Stimulated activated CD4-positive, alpha-beta T cell treated with anti-CD3 and anti-CD28 coated beads, TNF-alpha, amount 100 ng/mL, for 48 hours (primary cell): ENCODE results near the gene SH3RF3.

Experiments
- DNase-seq, 3 donors: peaks; one replicate each; pipeline ENCODE4 v3.0.0-alpha.2; 2020; ENCODE audit warnings: low read depth in 3 of 3

SH3RF3 gene

DNA sequence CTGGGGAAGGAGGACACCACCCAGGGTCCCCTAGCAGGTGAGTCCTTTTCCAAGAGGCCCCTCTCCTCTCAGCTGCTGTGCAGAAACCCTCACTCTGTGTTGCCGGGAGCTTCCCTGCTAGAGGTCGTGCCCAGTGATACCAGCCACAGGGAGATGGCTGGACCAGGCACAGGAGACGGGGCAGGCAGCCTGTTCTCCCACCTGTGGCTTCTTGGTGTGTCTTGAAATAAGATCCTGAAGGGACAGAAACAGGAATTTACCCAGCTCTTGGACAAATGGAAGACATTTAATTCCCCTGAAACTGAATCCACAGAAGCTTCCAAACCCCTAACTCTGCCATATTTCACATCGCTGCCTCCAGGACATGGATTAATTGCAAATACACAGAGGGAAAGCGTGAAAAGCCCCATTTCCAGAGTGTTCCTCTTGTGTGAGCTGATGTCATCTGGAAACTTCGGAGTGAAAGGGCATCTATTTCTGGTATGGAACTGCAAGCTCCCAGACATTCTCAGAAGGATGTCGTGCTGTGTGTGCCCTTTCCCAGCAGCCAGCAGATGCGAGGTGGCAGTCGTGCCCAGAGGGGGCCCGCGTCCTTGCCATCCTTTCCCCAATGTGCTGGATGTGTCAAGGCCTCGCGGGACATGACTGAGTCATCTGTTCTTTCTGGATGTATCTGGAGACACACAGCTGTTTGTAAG lies 307.0 kb downstream of the SH3RF3 start:
- DNase-seq = no peak

DNA sequence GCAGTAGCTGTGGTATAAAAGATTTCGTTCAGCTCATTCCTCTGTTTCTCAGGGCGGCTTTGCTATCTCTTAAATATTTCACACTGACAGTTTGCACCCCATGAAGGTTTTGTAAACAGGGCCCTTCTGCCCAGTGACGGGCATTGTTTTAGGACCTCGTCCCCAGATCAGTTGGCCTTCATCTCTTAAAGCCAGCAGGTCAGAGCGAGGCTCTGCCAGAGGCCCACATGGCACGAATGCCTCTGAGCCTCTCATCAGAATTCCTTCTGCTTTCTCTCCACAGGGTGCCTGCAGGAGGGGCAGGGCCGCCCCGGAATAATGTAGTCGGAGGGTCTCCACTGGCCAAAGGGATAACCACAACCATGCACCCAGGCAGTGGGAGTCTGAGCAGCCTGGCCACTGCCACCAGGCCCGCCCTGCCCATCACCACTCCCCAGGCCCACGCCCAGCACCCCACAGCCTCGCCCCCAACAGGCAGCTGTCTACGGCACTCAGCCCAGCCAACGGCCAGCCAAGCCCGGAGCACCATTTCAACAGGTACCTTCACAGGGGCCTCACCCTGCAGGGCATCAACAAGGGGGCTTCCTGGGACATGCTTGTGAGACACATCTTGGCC lies 307.7 kb downstream of the SH3RF3 start:
- DNase-seq = no peak

DNA sequence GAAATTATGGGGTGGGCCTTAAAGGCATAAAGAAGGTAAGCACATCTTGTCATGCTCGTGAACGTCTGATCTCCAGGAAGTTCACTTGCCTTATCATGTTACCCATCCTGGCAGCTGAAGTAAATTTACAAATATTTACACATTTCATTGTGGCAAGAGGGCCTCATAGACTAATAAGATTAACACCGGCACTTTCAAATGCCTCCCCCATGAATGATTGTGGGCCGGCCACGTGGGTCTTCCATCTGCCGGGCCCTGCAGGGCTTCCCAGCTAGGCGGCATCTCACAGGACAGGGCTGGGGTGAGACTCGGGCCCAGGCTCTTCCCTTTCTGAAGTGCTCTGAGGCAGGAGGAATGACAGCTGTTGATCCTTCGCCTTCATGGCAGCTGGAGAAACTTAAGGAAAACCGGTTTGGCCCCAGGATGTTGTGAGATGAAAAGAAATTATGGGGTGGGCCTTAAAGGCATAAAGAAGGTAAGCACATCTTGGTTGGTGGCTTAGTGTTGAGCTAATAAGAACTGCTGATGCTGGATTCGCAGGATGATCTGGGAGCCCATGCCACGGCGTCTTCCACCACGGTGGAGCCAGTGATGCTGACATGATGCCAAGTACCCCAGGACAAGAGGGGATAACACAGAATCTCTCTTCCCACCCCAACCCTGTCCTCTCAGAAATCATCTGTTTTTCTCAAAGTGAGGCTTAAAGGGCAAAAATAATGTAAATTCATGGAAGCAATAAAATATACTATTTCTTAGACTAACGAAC lies 308.5 kb downstream of the SH3RF3 start:
- no peak for DNase-seq

- no peak for DNase-seq
Observed at GRCh38 chr2:109438146-109438545, 309.1 kb downstream of the SH3RF3 start.

- DNase-seq = no peak
Observed at GRCh38 chr2:109438773-109439389, 309.9 kb downstream of the SH3RF3 start.

DNA sequence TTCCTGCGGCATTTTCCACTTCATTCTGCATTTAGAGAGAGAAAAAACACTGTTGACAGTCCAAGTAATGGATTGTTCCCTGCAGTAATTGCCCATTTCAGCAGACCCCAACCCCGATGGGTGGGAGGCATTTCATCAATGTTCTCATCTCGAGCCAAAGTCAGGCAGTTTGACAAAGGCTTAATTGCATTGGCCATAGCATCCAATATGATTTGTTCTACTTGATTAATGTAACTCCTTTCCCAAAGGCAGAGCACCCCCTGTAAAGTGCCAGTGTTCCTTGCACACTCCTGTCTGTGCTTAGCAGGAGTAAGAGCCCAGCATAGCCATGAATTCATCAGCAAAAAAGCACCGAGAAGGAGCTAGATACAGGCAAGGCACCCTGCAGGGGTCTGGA lies 310.4 kb downstream of the SH3RF3 start:
- no peak for DNase-seq

DNA sequence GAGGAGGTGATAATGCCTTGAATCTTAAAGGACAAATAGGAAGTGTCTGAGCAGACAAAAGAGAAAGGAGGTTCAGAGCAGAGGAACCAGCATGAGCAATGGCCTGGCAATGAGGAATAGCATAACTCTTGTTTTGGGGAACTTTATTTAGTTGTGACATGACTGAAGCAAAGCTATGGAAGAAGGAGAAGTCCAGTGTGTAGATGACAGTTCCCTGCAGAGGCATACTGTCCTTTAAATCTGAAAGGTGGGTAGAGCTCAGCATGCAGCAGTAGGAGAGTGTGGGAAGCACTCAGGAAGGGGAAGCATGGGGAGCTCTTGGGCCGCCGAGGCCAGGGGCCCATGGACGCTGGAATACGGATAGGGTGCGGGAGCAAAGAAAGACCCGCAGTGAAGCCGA lies 311.0 kb downstream of the SH3RF3 start:
- DNase-seq = no peak

GRCh38 chr2:109440499-109441156 lies 311.6 kb downstream of the SH3RF3 start:
- no peak for DNase-seq

- DNase-seq = no peak
Observed at GRCh38 chr2:109442715-109443319, 313.8 kb downstream of the SH3RF3 start.

- DNase-seq = no peak
Observed at GRCh38 chr2:109444916-109445315, 315.9 kb downstream of the SH3RF3 start.

- no peak for DNase-seq
Observed at GRCh38 chr2:109446278-109447131, 317.5 kb downstream of the SH3RF3 start.

DNA sequence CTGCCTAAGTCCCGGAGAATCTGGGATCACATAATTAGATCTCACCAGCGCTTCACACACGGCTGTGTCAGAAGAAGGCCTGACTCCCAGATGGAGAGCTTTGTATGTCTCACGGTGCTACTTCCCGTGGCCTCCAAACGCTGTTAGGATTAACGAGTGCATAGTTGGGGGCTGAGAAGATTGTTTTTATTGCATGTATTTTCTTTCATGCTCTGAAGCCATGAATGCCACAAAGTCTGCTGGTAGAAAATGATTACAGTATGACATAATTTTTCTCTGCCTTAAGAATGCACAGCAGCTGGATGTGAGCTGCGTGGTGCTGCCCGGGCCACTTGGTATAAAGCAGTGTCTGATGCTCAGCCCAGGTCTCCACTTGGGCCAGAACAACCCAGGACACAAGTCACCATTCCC lies 318.3 kb downstream of the SH3RF3 start:
- DNase-seq = no peak

DNA sequence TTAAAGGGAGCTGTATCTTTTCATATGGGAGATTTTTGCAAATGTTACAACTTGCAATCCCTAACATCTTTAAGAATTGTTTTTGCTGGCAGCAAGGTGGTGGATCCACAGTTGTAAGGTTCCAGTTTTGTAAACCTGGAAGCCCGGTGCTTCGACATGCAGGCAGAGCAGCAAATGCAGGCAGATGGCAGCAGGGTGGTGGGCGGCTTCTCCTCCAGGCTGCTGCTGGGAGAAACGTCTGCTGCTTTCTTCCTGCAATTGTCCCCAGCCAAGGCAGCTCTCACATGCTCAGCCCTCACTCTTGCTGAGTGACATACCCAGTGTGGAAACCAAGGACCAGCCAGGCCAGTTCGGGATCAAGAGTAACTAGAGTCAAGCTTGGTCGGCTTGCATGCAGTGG lies 318.8 kb downstream of the SH3RF3 start:
- no peak for DNase-seq

DNA sequence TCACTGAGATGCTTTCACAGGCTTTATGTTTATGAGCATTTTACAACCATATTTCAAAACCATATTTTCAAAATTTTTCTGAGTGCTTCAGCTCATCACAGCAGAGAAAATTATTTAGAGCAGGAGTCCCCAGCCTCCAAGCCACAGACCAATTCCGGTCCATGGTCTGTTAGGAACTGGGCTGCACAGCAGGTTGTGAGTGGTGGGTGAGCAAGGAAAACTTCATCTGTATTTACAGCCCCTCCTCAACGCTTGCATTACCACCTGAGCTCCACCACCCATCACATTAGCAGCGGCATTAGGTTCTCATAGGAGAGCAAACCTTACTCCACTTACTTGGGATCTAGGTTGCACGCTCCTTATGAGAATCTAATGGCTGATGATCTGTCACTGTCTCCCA lies 319.2 kb downstream of the SH3RF3 start:
- DNase-seq = no peak

DNA sequence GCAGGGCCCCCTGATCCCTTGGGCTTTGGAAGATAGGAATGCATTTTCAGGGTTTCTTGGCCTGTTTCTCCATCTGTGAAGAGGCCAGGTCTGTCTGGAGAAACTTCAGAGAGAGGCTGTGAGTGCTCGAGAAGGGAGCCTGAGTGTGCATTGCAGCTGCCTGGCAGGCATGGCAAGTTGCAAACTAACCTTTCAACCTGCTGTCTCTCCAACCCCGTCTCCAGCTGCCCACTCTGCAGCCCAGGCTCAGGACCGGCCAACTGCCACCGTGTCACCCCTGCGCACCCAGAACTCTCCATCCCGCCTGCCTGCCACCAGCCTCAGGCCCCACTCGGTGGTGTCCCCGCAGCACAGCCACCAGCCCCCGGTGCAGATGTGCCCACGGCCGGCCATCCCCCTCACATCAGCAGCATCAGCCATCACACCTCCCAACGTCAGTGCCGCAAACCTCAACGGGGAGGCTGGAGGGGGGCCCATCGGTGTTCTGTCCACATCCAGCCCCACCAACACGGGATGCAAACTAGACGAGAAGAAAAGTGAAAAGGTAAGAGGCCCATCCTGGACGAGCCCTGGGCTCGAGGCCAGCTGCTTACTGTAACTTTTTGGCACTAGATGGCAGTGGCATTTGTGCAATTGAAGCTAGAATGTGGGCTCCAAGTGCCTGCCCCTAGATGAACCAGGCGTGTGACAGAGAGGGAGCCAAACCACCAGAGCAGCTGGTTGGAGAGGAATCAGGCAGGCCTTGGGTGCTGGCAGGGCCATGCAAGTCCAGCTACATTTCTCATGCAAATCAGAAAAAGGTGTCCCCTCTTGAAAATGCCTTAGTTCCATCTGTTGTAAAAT lies 320.2 kb downstream of the SH3RF3 start:
- DNase-seq = no peak

- DNase-seq = no peak
Observed at GRCh38 chr2:109450574-109451273, 321.7 kb downstream of the SH3RF3 start.

- DNase-seq = no peak
Observed at GRCh38 chr2:109451671-109452070, 322.7 kb downstream of the SH3RF3 start.

DNA sequence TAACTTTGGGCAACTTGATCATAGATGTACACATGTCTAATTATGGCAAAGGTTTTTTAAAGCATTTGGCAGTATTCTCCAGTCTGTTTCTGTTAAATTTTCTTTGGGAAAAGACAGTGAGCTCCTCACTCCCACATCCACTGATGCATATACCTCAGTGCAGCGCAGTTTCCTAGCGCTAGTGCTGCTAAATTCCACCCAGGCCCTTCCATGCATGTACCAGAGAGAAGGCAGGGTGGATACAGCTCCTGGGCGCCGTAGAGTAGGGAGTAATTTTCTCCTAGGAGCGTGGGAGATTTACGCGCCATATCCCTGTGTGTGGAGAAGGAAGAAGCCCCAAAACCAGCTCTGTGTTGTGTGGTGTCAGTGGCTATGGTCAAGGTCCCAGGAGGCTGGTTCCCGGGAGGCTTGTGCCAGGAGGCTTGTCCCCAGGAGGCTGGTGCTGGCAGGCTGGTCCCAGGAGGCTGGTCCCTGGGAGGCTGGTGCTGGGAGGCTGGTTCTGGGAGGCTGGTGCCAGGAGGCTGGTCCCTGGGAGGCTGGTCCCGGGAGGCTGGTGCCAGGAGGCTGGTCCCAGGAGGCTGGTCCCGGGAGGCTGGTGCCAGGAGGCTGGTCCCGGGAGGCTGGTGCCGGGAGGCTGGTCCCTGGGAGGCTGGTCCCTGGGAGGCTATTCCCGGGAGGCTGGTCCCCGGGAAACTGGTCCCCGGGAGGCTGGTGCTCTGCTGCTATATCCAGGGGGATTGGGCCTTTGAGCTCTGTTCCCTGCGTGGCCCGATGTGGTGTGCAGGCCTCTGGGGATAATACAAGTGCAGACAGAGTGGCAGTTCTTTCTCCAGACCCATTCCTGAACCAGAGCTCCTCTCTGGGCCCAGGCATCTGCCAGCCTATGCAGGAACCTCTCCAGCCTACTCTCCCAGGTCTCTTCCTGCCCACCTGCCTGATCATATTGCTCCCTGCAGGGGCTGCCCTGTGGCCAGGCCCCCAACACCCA lies 323.6 kb downstream of the SH3RF3 start:
- no peak for DNase-seq
